B cell (primary cell): Measurements from ENCODE around the gene GFOD1.

ENCODE experiments used
- EZH2 ChIP-seq: IDR thresholded peaks from 2 replicates; pipeline ENCODE4 v1.6.1; 2012; ENCODE audit warnings: borderline replicate concordance, low read depth, mild to moderate bottlenecking, moderate library complexity, low read length; ENCODE audit not compliant: insufficient read depth, poor library complexity, severe bottlenecking
- TF ChIP-seq, protein P1 (sequence below): fragments of 200-600 bp; IDR thresholded peaks from one replicate; pipeline ENCODE4 v1.8.0; 2022; ENCODE audit warnings: antibody characterized with exemption, mild to moderate bottlenecking

DNA sequence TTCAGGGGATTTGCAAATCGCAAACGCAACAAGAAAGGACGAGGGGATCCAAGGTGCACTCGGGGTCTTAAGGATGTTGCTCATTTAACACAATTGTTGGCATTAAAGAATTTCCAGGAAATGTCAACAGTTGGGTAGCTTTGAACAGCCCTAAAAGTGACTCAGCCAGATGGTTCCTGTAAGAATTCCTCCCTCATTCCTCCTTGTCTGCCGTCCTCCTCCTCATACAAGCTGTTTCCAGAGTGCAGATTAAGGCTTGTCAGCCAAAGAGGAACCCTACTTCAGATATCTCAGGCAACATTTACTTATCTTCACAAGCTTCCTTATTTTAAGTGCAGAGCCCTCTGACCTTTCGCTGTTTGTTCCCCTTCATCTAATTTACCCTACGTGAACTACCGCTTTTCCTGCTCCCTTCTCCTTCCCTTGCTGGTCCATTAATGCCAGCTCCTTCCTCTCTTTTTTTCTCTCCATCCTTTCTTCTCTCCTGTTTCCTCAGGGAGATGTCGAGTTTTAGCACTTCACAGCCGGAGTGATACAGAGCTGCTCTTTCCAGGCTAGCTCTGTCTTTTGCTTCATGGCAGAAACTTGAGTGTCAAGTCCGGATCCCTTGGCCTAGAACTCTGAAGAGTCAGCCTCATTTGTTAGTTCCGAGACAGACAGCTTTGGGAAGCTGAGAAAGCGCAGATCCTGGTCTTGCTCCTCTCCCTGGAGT is 132.9 kb downstream of the GFOD1 start:
- TF ChIP-seq, protein P1, sequence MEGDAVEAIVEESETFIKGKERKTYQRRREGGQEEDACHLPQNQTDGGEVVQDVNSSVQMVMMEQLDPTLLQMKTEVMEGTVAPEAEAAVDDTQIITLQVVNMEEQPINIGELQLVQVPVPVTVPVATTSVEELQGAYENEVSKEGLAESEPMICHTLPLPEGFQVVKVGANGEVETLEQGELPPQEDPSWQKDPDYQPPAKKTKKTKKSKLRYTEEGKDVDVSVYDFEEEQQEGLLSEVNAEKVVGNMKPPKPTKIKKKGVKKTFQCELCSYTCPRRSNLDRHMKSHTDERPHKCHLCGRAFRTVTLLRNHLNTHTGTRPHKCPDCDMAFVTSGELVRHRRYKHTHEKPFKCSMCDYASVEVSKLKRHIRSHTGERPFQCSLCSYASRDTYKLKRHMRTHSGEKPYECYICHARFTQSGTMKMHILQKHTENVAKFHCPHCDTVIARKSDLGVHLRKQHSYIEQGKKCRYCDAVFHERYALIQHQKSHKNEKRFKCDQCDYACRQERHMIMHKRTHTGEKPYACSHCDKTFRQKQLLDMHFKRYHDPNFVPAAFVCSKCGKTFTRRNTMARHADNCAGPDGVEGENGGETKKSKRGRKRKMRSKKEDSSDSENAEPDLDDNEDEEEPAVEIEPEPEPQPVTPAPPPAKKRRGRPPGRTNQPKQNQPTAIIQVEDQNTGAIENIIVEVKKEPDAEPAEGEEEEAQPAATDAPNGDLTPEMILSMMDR, result no peak
- TF ChIP-seq EZH2, result no peak
